T-helper 2 cell treated with Interferon-gamma antibody and Interleukin-4, amounts not matched to agents 100 ng/mL and 5 ng/mL, for 36 hours (primary cell): ENCODE data around the gene MRGPRX1. TPM values are rescaled to one million over a fixed set of nuclear protein-coding genes. Genes with fewer than 3 reads are reported as not detected.

Experiments
- total RNA-seq: library from RNA; stranded (reverse); gene quantifications from 2 replicates; pipeline ENCODE4 v1.2.3, GENCODE V29; 2022

The MRGPRX1 gene
- total RNA-seq, 1 donor from 2014 or later: not detected

Other genes starting within 250 kb of the MRGPRX1 start
- gene TMEM86A, start 240.6 kb downstream of the MRGPRX1 start, total RNA-seq: 0.52 and 1.1 TPM in 2 replicates
- gene IGSF22, start 213.2 kb downstream of the MRGPRX1 start, total RNA-seq: 0.05 and 0.48 TPM in 2 replicates
- gene PTPN5, start 147.6 kb downstream of the MRGPRX1 start, total RNA-seq: not detected in 2 replicates
- not detected in 2 replicates for gene MRGPRX2, start 121.3 kb upstream of the MRGPRX1 start, total RNA-seq
- 25.8 and 27.8 TPM in 2 replicates for gene ZDHHC13, start 177.8 kb upstream of the MRGPRX1 start, total RNA-seq